Head of caudate nucleus (tissue), 42 donors: ENCODE results near the gene RORC.
"Not testable (repeated sequence)": the region's sequence is repeated elsewhere in the genome, so short reads cannot be mapped to it uniquely, and the experiment has no call there.

Source experiments
- DNase-seq, 42 donors: peaks; one replicate each; pipeline versions ENCODE4 v3.0.0 to v3.0.0-alpha.2; 2020 to 2021; ENCODE audit warnings: mixed read lengths in 7 of 42
- intact Hi-C: fragments of 100-400 bp; cut with DNase I; formaldehyde crosslinking; loops from one replicate; pipeline ENCODE4 v1.15.0; 2022

RORC gene

DNA sequence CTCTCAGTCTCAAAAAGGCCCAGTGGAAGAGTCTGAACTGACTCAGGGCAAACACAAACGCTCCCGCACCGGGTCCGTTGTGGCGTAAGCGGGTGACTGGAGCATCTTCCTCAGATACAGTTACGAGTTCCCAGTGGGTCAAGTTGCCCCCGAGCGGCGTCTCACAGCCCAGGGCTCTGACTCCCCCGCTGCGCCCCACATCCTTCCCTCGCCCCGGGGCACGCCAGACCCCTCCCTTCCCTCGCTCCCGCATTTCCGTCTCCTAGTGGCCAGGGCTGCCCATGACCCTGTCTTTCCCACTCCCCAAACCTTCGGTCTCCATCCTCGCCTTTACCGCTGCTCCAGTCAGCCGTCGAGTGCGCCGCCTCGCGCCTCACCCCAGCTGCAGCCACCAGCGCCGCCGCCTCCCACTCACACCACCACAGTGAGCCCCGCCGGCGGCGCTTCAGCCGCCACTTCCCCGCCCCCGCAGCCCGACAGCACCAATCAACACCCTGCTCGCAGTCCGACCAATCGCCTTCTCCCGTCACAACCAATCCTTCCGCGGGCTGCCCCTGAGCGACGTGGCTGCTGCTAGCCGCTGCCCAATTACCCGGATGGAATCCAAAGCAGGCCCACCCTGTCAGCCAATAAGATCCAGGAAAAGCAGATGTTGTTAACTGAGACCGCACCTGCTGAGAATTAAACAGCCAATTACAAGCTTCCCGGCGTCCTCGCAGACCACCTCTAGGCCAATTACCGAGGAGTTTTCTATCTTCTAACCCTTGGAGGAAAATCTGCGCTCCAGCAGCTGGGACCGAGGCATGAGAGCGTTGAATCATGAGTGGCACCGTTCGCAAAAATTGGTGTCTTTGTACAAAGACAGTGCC, 41.3 kb downstream of the RORC start, which contains the start of gene TDRKH:
TSS of gene TDRKH (minus strand) at position 430 of the 869 bp plus-strand sequence. CDS start 7,478 bp downstream, outside the sequence.
- intact Hi-C loops = loop anchor here (2.0 kb wide), 1 partner anchor 48 kb away; the partner anchor contains the start of gene C2CD4D
- DNase-seq = peak; percentile 95 to 99 (median 98)

DNA sequence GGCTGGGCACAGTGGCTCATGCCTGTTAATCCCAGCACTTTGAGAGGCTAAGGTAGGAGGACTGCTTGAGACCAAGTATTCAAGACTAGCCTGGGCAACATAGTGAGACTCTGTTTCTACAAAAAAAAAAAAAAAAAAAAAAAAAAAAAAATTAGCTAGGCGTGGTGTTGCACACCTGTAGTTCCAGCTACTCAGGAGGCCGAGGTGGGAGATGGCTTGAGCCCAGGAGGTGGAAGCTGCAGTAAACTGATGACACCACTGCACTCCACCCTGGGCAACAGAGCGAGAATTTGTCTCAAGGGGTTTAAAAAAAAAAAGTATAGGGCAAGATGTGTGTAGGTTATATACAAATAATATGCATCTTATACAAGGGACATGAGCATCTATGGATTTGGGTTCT, 43.9 kb downstream of the RORC start:
- DNase-seq = no peak
- intact Hi-C loops = no loop called here

DNA sequence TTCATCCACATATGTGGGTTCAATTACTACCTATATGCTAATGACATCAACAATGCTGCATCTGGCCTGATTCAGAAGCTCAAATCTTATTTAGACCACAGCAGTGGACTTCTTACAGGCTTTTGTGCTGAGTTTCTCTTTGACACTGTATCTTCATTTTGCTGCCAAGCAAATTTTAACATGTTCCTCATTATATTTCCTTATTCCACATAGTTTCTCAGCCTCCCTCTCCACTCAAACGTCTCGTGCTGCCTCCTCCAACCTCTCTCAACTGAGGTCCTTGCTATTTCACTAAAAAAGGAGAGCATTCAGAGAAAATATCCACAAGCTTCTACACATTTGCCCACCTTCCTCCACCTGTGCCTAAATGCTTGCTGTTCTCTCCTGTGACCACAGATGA, 47.8 kb downstream of the RORC start:
- intact Hi-C loops = no loop called here
- peak in 1 of 42 donors; percentile 13 for DNase-seq

DNA sequence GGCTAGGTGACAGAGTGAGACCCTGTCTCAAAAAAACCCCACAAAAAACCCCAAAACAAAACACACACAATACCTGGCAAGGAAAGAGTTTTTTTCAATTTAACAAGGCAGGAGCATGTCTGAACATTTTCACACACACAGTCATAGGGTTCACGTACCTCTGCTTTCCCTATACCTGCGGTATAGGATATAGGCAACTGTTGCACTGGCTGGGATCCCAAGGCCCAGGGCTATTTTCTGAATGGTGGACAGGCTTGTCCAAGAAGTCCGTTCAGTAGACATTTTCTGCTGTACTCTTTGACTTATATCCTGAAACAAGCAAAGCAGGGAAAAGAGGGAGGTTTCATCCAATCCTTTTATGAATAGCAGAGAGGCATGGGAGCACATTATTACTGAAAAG, 48.9 kb downstream of the RORC start:
- DNase-seq = no peak
- intact Hi-C loops = no loop called here

DNA sequence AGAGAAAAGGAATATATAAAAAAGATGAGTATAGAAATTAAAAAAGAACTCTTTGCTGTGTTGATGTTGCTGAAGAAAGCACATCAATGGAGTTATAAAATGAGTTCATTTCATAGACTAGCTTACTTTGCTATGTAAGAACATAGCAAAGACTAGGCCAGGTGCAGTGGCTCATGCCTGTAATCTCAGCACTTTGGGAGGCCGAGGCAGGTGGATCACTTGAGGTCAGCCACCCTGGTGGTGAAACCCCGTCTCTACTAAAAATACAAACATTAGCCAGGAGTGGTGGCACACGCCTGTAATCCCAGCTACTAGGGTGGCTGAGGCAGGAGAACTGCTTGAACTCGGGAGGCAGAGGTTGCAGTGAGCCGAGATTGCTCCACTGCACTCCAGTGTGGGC, 49.6 kb downstream of the RORC start:
- DNase-seq, intact Hi-C loops: not testable (repeated sequence)

DNA sequence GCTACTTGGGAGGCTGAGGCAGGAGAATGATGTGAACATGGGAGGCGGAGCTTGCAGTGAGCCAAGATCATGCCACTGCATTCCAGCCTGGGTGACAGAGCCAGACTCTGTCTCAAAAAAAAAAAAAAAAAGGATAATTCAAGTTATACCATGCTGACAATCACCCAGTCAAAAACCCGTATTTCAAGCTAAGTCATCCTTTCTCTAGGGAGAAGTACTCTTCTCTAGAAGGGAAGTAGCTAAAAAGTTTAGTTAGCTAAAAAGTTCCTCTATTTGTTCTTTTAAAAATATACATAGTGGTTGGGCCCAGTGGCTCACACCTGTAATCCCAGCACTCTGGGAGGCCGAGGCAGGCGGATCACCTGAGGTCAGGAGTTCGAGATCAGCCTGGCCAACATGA, 50.9 kb downstream of the RORC start:
- intact Hi-C loops, DNase-seq: not testable (repeated sequence)

DNA sequence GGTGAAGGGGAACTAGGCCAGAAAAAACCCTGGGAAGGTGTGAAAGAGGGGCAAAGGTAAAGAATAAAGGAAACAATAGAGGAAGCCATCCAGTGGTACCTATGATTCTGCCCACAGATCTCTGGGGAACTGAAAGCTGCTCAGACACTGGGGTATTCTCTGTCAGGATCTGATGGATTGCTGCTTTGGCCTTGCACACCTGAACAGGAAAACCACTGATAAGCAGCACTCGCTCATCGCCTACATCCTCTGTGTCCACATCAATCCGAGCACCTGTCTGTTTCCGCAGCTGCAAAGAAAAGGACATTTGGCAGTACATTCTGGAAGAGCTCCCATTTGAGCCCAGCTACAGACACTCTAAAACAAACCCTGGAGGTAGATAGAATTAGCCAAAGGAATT, 51.8 kb downstream of the RORC start:
- intact Hi-C loops = no loop called here
- no peak for DNase-seq

DNA sequence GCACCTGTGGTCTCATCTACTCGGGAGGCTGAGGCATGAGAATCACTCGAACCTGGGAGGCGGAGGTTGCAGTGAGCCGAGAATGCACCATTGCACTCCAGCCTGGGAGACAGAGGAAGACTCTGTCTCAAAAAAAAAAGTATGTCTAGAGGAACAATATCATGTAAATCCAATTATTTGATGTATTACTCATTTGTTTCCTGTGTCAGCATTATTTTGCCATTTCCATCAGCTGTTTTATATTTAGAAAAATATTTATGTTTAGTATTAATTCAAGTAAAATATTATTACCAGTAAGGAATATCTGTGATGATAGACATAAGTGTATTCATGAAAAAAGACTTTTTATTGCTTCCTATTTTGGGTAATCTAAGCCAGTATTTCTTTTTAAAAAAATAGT, 54.3 kb downstream of the RORC start:
- intact Hi-C loops = no loop called here
- no peak for DNase-seq

DNA sequence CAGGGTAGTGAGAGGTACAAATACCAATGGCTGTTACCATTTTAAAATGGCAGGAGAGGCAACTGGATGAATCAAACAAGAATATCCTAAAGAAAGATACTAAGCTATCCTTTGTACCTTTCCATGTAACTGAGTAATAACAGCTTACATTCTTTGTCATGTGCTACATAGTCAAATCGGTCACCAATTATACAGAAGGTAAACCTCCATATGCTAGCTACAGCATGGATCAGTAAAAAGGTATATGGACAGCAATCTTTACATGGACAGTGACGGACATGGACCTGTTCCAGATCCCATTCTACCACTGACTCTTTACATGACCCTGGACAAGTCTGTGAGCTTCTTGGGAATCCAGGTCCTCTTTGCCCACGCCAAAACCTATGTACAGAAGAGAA, 54.9 kb downstream of the RORC start:
- no peak for DNase-seq
- intact Hi-C loops = no loop called here

DNA sequence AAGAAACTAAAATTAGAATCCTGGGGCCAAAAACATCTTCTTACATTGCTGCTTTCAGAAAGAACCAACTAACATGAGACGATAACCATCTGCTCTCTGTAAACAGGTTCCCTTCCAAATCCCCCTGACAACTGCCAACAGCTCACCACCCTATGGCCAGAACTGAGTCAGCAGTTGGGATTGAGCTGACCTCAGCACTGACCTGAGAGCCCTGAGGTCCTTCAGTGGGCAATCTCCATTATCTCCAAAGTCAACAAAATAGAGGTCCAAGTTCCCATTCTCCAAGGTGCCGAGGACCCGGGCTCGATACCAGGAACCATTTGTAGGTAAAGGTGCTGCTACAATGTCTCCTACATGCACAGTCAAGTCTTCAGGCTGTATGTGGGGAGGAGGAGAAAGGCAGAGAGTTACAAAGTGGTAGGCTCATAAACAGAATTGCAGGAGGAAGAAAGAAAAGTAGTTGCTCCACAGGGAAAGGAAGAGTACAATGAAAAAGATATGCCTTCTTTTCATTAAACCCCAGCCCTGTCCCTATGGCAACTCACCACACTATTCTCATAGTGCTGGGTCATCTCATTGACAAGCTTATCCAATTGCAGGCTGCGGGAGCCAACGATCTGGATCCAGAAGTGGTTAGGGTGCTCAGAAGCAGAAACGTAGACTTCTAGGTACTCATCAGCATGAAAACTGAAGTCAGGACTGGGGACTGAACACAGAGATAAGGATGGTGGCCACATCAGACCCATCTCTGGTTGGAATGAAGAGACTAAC, 55.5 kb downstream of the RORC start:
- intact Hi-C loops = no loop called here
- DNase-seq = no peak

DNA sequence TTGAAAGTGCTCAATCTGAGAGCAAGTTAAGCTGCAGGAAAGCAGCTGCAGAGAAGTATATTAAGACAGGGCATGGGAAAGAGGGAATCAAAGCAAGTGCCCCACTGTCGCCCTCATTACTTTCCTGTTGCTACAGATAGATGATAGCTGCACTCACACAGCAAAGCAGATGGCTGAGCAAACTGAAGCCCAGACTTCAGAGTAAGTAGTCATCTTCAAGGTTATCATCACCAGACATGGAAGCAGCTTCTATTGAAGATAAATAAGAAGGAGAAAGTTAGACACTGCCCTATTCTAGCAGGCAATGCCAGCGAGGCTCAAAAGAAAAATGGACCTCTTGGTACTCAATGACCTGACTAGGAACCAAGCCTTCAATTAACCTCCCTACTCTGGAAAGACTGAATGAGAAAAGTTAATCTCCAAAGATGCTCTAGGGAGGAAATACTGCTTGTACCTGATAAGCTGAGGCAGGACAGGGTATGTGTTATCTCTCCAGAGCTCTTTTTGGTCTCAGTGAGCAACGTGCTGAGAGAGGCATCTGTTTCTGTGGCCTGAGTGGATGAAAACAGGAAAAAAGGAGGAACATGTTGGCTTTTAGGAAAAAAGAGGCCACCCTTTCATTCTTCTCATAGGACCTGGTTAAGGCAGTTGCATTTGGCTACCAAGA, 57.2 kb downstream of the RORC start:
- no peak for DNase-seq
- intact Hi-C loops = no loop called here

DNA sequence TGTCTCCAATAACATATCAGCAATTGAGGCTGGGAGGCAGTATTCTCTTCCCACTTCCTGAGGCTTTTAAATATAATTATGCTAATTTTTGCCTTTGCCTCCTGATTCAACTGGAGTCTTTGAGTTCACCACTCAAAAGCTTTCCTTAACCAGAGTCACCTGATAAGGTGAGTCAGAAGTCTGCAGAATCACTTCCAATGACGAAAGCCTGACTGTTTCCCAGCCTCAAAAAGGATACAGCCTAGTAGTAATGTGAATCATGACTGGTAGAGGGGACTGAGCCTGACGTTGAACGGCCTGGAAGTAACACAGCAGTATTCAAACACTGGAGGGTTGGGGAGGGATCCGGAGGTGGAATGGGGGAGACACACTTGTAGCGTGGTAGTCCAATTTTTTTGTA, 57.9 kb downstream of the RORC start:
- intact Hi-C loops = no loop called here
- peak in 34 of 42 donors; percentile 7 to 86 (median 45) for DNase-seq

DNA sequence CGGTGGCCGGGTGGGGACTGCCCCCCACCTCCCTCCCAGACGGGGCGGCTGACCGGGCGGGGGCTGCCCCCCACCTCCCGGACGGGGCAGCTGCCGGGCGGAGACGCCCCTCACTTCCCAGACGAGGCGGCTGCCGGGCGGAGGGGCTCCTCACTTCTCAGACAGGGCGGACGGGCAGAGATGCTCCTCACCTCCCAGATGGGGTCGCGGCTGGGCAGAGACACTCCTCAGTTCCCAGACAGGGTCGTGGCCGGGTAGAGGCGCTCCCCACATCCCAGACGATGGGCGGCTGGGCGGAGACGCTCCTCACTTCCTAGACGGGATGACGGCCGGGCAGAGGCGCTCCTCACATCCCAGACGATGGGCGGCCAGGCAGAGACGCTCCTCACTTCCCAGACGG, 62.3 kb downstream of the RORC start:
- DNase-seq, intact Hi-C loops: not testable (repeated sequence)

DNA sequence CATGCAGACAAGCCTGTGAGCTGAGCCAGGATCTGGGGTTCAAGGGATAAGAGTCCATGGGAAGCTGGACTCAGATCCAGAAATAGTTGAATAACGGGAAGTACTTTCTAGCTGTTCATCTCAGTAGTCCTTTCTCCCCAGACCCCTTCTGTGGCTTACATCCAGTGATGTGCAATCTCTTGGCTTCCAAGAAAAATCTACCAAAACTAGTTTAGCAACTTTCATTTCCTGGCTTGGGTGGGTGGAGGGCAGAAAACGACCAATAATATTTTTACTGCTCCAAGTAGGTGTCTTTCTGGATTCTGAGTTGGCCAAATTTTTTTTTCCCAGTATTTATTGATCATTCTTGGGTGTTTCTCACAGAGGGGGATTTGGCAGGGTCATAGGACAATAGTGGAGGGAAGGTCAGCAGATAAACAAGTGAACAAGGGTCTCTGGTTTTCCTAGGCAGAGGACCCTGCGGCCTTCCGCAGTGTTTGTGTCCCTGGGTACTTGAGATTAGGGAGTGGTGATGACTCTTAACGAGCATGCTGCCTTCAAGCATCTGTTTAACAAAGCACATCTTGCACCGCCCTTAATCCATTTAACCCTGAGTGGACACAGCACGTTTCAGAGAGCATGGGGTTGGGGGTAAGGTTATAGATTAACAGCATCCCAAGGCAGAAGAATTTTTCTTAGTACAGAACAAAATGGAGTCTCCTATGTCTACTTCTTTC, 63.1 kb downstream of the RORC start:
- DNase-seq, intact Hi-C loops: not testable (repeated sequence)

DNA sequence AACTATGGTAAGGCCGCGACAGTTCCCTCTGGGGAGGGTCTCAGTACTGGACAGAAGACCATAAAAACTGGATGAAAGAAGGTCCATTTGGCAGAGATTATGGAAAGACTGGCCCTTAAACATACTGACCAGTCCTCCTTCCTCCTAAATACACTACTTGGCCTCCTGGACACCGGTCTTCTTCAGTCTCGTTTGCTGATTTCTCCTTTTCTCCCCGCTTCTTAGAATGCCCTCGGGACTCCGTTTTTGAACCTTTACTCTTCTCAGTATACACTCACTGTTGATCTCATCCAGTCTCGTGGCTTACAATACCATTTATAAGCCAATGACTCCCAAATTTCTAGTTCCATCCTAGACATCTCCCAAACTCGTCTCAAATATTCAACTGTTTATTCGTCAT, 67.6 kb downstream of the RORC start:
- DNase-seq = no peak
- intact Hi-C loops = no loop called here

DNA sequence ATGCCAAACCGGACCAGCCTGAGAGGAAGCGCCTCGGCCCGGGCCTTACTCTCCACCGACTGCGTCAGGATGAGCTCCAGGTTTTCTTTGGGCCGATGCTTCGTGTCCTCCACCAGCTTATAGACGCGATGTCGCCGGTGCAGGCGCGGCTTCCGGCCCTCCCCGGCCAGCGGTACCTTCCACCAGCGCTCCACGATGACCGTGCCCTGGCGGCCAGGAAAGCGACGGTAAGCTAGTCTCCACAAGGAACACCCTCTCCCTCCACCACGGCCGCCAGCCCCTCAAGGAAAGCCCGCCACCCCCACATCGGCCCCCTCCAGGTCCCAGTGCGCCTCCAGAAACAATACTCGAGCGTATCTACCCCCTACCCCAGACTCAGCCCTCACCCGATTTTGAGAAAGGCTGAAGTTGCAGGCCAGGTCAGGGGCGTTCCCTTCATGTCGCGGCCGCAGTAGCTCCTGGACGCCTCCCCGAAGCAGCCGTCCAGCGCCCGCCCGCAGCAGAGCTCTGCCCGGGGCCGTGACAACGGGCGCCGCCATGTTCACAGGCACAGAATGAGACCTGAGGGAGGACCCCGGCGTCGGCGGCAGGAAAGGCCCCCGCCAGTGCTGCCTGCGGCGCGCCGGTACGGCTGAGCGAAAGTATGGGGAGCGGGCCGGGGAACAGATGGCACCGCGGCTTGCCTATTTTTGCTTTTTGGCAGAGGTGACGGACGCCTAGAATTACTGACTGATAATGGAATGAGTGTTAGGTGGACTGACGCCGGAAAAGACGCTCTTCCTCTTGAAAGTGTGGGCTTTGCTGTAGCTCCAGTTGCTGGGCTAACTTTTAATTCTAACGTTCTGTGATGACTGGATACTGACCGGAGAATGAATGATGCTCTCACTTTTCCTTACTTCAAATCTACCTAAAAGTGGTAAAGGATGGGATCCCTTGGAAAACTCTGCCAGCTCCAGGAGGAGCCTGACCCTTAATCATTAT, 68.4 kb downstream of the RORC start, which contains the start of gene MRPL9:
TSS of gene MRPL9 (minus strand) at position 556 of the 981 bp plus-strand sequence. CDS start at position 539, 17 bp downstream.
- DNase-seq = peak; percentile 77 to 95 (median 88)
- intact Hi-C loops = no loop called here

DNA sequence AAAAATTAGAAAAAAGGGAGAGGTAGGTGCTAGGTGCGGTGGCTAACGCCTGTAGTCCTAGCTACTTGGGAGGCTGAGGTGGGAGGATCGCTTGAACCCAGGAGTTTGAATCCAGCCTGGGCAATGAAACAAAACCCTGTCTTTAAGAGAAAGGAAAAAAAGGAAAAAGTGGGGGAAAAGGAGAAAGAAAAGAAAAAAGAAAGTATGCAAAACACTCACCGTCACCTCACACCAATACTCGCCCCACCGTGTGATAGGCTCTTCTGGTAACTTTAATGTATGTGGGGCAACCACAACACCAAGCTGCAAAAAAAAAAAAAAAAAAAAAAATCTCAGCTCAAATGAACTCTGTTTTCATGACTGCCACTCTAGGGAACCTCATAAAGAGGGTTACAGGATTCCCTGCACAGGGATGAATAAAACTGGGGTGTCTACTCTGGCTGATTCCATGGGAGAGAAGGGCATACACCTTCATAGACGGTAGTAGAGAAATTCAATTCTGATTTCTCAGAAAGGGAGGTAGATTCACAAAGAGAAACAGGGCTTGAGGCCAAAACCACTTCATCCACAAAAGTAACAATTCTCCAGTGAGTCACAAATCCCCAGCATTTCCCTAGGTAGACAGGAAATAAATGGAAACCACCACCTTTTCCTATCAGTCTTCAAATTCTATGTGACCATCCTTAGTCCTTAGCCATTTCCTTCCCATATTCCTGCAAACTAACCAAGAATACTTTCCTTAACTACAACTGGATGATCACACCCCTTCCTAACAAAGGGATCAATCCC, 70.8 kb downstream of the RORC start:
- no peak for DNase-seq
- intact Hi-C loops = no loop called here
